ENCODE data around the gene FHIT.

DNA sequence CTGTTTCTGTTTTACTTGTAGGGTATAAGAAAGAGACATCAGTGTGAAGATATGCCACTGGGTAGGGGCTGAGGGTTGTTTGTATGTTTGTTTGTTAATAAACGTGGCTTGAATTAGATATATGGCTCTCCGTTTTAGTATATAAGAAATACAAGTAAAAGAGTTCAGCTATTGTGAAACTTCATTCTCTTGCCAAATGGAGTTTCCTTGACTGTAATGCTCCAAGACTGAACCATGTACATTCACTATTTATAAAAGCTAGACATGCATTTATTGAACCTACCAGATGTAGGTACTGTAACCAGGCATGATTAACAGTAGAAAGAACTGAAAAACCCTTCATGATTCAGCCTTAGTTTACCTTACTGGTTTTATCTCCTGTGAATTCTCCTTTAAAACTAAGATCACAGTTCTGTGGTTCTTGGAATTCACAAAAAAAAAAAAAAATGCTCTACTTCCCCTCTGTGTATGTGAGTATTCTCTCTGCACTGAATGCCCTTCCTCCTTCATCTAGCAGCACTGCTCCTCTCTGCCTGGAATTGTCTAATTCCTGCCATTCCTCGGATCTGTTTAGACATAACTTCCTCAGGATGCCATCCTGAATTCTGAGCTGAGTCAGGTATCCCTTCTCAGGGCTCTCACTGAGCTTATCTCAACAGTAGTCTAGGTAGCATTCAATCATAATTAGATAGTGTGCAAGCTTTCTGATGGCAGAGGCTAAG lies 504.4 kb downstream of the FHIT start:
- TF ChIP-seq GATA2 (IDR thresholded peaks at IDR 0.05; ENCODE audit: low read depth, low read length): no peak
- no peak for TF ChIP-seq GATA3 (IDR thresholded peaks at IDR 0.05; ENCODE audit: low read depth, low read length)

All from SH-SY5Y (cell line).